HG03066 (cell line): ENCODE results near the gene PIGX.
A peak's percentile ranks its signal among the peaks of the same experiment; 100 is the strongest.
"Not testable (repeated sequence)": the region's sequence is repeated elsewhere in the genome, so short reads cannot be mapped to it uniquely, and the experiment has no call there.

Experiments
- ATAC-seq: cut with Tn5 transposase; IDR thresholded peaks from one replicate; pipeline ENCODE4 v1.9.1; 2021; ENCODE audit warnings: low read depth; ENCODE audit not compliant: unreplicated experiment

PIGX gene

GRCh38 chr3:196700801-196701200 is 11.4 kb upstream of the PIGX start:
- no peak for ATAC-seq

GRCh38 chr3:196706327-196706726 is 5.8 kb upstream of the PIGX start:
- no peak for ATAC-seq

- no peak for ATAC-seq
These were observed 5.4 kb upstream of the PIGX start for GRCh38 chr3:196706731-196707130.

GRCh38 chr3:196707566-196707965 is 4.6 kb upstream of the PIGX start:
- no peak for ATAC-seq

- no peak for ATAC-seq
These were observed 3.7 kb upstream of the PIGX start for GRCh38 chr3:196708467-196708866.

GRCh38 chr3:196712514-196713413 is 587 bp downstream of the PIGX start:
- ATAC-seq, result peak; percentile 41

- ATAC-seq, result not testable (repeated sequence)
These were observed 5.0 kb downstream of the PIGX start for GRCh38 chr3:196717162-196717561.

- ATAC-seq, result no peak
These were observed 8.9 kb downstream of the PIGX start for GRCh38 chr3:196721097-196721496.

GRCh38 chr3:196726788-196727675 is 14.9 kb downstream of the PIGX start:
- ATAC-seq, result no peak

- no peak for ATAC-seq
These were observed 23.6 kb downstream of the PIGX start for GRCh38 chr3:196735751-196736150.

- ATAC-seq, result no peak
These were observed 24.6 kb downstream of the PIGX start for GRCh38 chr3:196736670-196737374.

- ATAC-seq, result no peak
These were observed 25.5 kb downstream of the PIGX start for GRCh38 chr3:196737655-196738054.

GRCh38 chr3:196739671-196740480 is 27.7 kb downstream of the PIGX start, which contains the start of gene PAK2:
TSS of gene PAK2 (plus strand) at chr3:196739857. CDS start at chr3:196782647, 42,790 bp downstream.
- peak; percentile 84 for ATAC-seq

GRCh38 chr3:196740481-196741248 is 28.5 kb downstream of the PIGX start:
- ATAC-seq, result no peak

- ATAC-seq, result no peak
These were observed 29.2 kb downstream of the PIGX start for GRCh38 chr3:196741249-196741889.

GRCh38 chr3:196743569-196743968 is 31.4 kb downstream of the PIGX start:
- ATAC-seq, result not testable (repeated sequence)

- ATAC-seq, result no peak
These were observed 36.9 kb downstream of the PIGX start for GRCh38 chr3:196749125-196749524.

GRCh38 chr3:196753201-196753600 is 41.0 kb downstream of the PIGX start:
- no peak for ATAC-seq
